VCaP (cell line): ENCODE measurements around the gene KRT6B.

Experiments used
- H3K27ac ChIP-seq: fragments of 450-650 bp; 2 replicates; pipeline ENCODE4 v1.5.1; 2017
- CTCF ChIP-seq: fragments of 450-650 bp; conservative IDR thresholded peaks from 2 replicates; pipeline ENCODE4 v1.5.1; 2017; ENCODE audit warnings: mild to moderate bottlenecking, moderate library complexity

KRT6B gene

DNA sequence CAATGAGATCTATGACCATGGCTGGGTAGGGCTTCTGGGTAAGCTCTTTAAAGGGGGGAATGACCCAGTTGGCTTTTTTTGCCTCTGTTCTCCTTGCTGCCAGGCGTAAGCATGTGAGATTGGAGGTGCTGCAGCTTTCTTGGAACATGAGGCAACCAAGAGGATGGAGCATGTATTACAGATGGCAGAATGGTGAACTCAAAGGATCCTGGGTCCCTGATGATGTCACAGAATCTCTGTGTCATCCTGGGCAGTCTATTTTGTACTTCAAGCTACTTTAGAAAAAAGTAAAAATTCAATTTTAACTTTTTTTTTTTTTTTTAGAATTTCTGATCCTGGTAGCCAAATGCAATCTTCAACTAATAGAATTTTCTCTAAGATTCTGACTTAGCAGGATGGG is 53.8 kb downstream of the KRT6B start:
- H3K27ac ChIP-seq: no peak overlapping the region
- no peak for TF ChIP-seq CTCF

- H3K27ac ChIP-seq: no peak overlapping the region
- TF ChIP-seq CTCF: no peak
Measured at GRCh38 chr12:52396656-52397055, 55.3 kb downstream of the KRT6B start.
